CD8-positive, alpha-beta memory T cell (primary cell): Measurements from ENCODE around the gene DDX47. TPM values are rescaled to one million over a fixed set of nuclear protein-coding genes. Genes with fewer than 3 reads are reported as not detected.

Experiments
- CTCF ChIA-PET: fragments of 350-600 bp; sonication (Branson Sonifier 250); formaldehyde crosslinking; loops from one replicate; lab custom pipeline; 2021; ENCODE audit warnings: antibody characterized with exemption; lab: Charles Lee
- POLR2A ChIA-PET: fragments of 350-600 bp; sonication (Branson Sonifier 250); formaldehyde crosslinking; loops from one replicate; lab custom pipeline; 2021; ENCODE audit warnings: antibody characterized with exemption; lab: Charles Lee
- DNase-seq, 5 donors: peaks; one replicate each; pipeline versions ENCODE4 v3.0.0 to v3.0.0-alpha.2; 2020 to 2022; ENCODE audit warnings: mixed read lengths in 1 of 5
- H3K27ac ChIP-seq: one replicate; pipeline ENCODE4 v1.7.0; 2013; ENCODE audit warnings: low read depth, mild to moderate bottlenecking, low read length, moderate library complexity
- H3K27me3 ChIP-seq: 2 replicates; pipeline ENCODE4 v1.7.0; 2013; ENCODE audit warnings: low read length, mild to moderate bottlenecking; ENCODE audit not compliant: insufficient read depth, poor library complexity, severe bottlenecking
- H3K36me3 ChIP-seq: 2 replicates; pipeline ENCODE4 v1.7.0; 2013; ENCODE audit warnings: mild to moderate bottlenecking, low read length, moderate library complexity; ENCODE audit not compliant: insufficient read depth
- H3K4me1 ChIP-seq: 2 replicates; pipeline ENCODE4 v1.7.0; 2013; ENCODE audit warnings: mild to moderate bottlenecking, low read length, moderate library complexity; ENCODE audit not compliant: insufficient read depth
- H3K4me3 ChIP-seq: 2 replicates; pipeline ENCODE4 v1.7.0; 2013; ENCODE audit warnings: mild to moderate bottlenecking, low read length
- H3K9me3 ChIP-seq: 2 replicates; pipeline ENCODE4 v1.7.0; 2013; ENCODE audit warnings: mild to moderate bottlenecking, low read length
- H3K27ac Mint-ChIP-seq, 8 donors: one replicate each; pipeline ENCODE4 v1.8.0; 2020 to 2021; ENCODE audit warnings: mixed read lengths in 8 of 8, mild to moderate bottlenecking in 6 of 8, inconsistent platforms in 3 of 8, moderate library complexity in 3 of 8
- H3K27me3 Mint-ChIP-seq, 2 donors: one replicate each; pipeline ENCODE4 v1.8.0; 2020 to 2021; ENCODE audit warnings: mixed read lengths in 2 of 2, mild to moderate bottlenecking in 1 of 2, moderate library complexity in 1 of 2
- H3K36me3 Mint-ChIP-seq, 3 donors: one replicate each; pipeline ENCODE4 v1.8.0; 2020 to 2021; ENCODE audit warnings: mixed read lengths in 3 of 3, inconsistent platforms in 1 of 3, mild to moderate bottlenecking in 1 of 3
- H3K4me1 Mint-ChIP-seq, 3 donors: one replicate each; pipeline ENCODE4 v1.8.0; 2020 to 2021; ENCODE audit warnings: mixed read lengths in 3 of 3, inconsistent platforms in 1 of 3, mild to moderate bottlenecking in 1 of 3
- H3K4me3 Mint-ChIP-seq, 7 donors: one replicate each; pipeline ENCODE4 v1.8.0; 2020 to 2021; ENCODE audit warnings: mixed read lengths in 7 of 7, mild to moderate bottlenecking in 6 of 7, moderate library complexity in 4 of 7, inconsistent platforms in 2 of 7
- H3K9me3 Mint-ChIP-seq, 5 donors: one replicate each; pipeline ENCODE4 v1.8.0; 2020 to 2022; ENCODE audit warnings: mixed read lengths in 5 of 5, mild to moderate bottlenecking in 3 of 5, moderate library complexity in 2 of 5, inconsistent platforms in 1 of 5
- polyA plus RNA-seq: library from polyadenylated mRNA; unstranded; fragments of 300-500 nt; fragmentation: Illumina TruSeq; gene quantifications from one replicate; pipeline ENCODE4 v1.2.3, GENCODE V29; 2021
- total RNA-seq, 2 experiments: library from RNA; stranded (reverse); gene quantifications; one replicate each; pipeline ENCODE4 v1.2.3, GENCODE V29; 2021

Gene DDX47
- total and polyA plus RNA-seq, 3 experiments from 2014 or later, result 64.5 to 106 (median 105) TPM

DNA sequence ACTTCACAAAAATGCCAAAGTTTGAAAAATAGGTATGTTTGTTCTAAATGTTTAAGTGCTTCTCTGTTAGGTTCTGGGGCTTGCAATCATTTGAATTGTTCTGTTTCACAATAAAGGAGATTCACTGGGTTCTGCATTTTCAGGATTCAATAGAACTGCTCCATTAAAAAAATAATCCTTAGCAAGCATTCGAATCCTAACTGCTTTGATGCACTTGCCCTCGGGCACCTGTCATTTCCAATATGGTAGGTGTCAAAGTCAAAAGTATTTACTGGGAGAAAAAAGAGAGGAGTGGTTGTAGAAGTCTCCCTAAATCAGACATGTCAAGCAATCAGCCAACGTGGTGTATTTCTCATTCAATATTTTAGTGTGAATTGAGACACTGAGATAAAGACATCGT lies 22.2 kb upstream of the DDX47 start:
- Mint-ChIP-seq H3K4me1 (peaks cover 6 to 24% (median 20%) of the 10 kb centered on the region in 3 donors), H3K9me3 (no peaks in the 10 kb centered on the region), H3K27me3 (no peaks in the 10 kb centered on the region), H3K4me3 (no peak overlapping the region), H3K36me3 (no peaks in the 10 kb centered on the region), H3K27ac (no peak overlapping the region)
- H3K27me3 ChIP-seq, result no peaks in the 10 kb centered on the region
- ChIA-PET CTCF (interaction anchor here (5.5 kb wide), 1 partner anchor 14 kb away, joined by 48 read pairs; no protein-coding TSS in a partner anchor), POLR2A (no interaction called here)
- no peaks in the 10 kb centered on the region for H3K9me3 ChIP-seq
- DNase-seq, result no peak
- H3K4me3 ChIP-seq, result no peak overlapping the region
- no peaks in the 10 kb centered on the region for H3K36me3 ChIP-seq
- no peak overlapping the region for H3K27ac ChIP-seq
- peaks cover 23% of the 10 kb centered on the region for H3K4me1 ChIP-seq

DNA sequence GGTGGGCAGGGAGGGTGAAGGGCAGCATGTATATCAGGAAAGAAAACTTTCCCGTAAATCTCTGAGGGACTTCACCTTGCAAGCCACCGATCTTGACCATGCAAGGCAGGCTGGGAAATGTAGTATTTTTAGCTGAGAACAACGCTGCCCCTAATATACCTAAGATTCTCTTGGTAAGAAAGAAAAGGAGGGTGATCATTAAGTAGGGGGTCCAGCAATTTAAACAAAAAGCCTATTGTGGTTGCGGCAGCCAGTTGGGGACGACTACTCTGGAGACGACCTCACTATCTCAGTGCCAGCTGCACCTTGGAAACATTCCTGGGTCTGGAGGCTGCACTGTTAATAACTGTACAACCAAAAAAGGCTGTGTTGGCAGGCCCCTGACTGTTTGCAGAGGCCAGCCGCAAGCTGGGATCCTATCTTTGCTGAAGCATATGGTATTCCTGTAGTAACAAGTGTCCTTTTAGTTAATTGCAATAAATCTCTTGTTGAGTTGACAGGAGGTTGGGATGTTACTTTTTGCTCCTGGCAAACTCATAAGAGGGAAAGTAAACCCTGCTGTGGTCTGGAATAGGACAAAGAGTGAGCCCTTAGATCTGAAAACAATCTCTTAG lies 21.3 kb upstream of the DDX47 start:
- no peaks in the 10 kb centered on the region for H3K9me3 ChIP-seq
- POLR2A ChIA-PET, result no interaction called here
- no peaks in the 10 kb centered on the region for H3K9me3 Mint-ChIP-seq
- no peak for DNase-seq
- H3K4me3 Mint-ChIP-seq, result no peak overlapping the region
- peaks cover 6 to 17% (median 14%) of the 10 kb centered on the region in 3 donors for H3K4me1 Mint-ChIP-seq
- no peaks in the 10 kb centered on the region for H3K36me3 ChIP-seq
- H3K27me3 Mint-ChIP-seq, result no peaks in the 10 kb centered on the region
- no peaks in the 10 kb centered on the region for H3K27me3 ChIP-seq
- peaks cover 17% of the 10 kb centered on the region for H3K4me1 ChIP-seq
- no peaks in the 10 kb centered on the region for H3K36me3 Mint-ChIP-seq
- H3K27ac Mint-ChIP-seq, result peak overlapping the region in 2 of 8 donors; percentile 17 to 70
- CTCF ChIA-PET, result interaction anchor here (0.7 kb wide), 1 partner anchor 22 kb away, joined by 3 read pairs; no protein-coding TSS in a partner anchor
- no peak overlapping the region for H3K27ac ChIP-seq
- H3K4me3 ChIP-seq, result no peak overlapping the region

DNA sequence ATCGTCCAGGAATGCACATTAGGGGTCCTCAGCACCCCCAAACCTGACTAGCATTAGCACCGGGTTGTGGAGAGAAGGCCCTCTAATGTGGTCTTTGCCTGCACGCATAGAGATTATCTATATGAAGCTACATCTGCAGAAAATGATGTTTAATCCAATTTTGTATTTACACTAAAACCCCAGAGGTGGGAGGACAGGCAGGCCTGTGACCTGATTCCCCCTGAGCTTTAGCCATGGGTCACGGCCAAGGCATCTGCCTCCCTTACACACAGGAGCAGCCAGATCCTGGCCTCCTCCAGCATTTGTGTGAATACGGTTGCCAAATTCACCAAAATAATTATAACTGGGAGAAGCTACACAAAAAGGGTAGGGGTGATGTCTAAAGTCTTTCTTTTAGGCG lies 20.7 kb upstream of the DDX47 start:
- no peaks in the 10 kb centered on the region for H3K36me3 Mint-ChIP-seq
- no peaks in the 10 kb centered on the region for H3K9me3 Mint-ChIP-seq

DNA sequence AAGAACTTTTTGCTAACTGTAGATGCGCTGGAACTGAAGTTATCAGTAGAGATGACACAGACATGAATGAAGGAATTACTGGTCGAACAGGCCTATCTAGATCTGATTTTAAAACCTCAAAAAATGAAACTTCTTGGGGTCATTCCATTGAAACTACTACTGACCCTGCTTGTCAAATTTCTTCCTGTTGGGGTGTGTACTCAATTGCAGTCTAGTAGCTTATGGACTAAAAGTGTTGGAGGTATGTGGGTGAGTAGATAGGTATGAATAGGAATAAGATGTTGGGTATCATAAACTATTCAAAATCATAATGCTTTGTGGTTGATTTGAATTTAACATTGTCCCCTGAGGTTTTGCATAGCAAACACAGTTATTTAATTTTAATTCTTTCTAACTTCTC lies 18.5 kb upstream of the DDX47 start:
- ChIA-PET CTCF (interaction anchor here (1.4 to 1.6 kb wide), 2 partner anchors 11 to 14 kb away, joined by 3 to 4 read pairs; no protein-coding TSS in a partner anchor), POLR2A (no interaction called here)
- Histone ChIP-seq H3K4me1 (no peaks in the 10 kb centered on the region), H3K27me3 (no peaks in the 10 kb centered on the region), H3K27ac (no peak overlapping the region), H3K4me3 (no peak overlapping the region), H3K36me3 (no peaks in the 10 kb centered on the region), H3K9me3 (no peaks in the 10 kb centered on the region)
- Mint-ChIP-seq H3K36me3 (peaks cover 0 to 9% (median 0%) of the 10 kb centered on the region in 3 donors), H3K9me3 (no peaks in the 10 kb centered on the region), H3K4me3 (no peak overlapping the region), H3K27ac (no peak overlapping the region), H3K27me3 (peaks cover 0 to 4% of the 10 kb centered on the region in 2 donors), H3K4me1 (no peaks in the 10 kb centered on the region)
- no peak for DNase-seq

More for the DNA sequence above, 20.7 kb upstream of the DDX47 start:
- Histone ChIP-seq H3K27ac (no peak overlapping the region), H3K4me3 (no peak overlapping the region), H3K4me1 (peaks cover 13% of the 10 kb centered on the region), H3K9me3 (no peaks in the 10 kb centered on the region), H3K27me3 (no peaks in the 10 kb centered on the region), H3K36me3 (no peaks in the 10 kb centered on the region)
- DNase-seq, result no peak
- no peak overlapping the region for H3K4me3 Mint-ChIP-seq
- ChIA-PET CTCF (interaction anchor here (0.7 kb wide), 1 partner anchor 22 kb away, joined by 3 read pairs; no protein-coding TSS in a partner anchor), POLR2A (no interaction called here)
- peak overlapping the region in 1 of 8 donors; percentile 17 for H3K27ac Mint-ChIP-seq
- peaks cover 6 to 14% (median 13%) of the 10 kb centered on the region in 3 donors for H3K4me1 Mint-ChIP-seq
- peaks cover 0 to 2% of the 10 kb centered on the region in 2 donors for H3K27me3 Mint-ChIP-seq

DNA sequence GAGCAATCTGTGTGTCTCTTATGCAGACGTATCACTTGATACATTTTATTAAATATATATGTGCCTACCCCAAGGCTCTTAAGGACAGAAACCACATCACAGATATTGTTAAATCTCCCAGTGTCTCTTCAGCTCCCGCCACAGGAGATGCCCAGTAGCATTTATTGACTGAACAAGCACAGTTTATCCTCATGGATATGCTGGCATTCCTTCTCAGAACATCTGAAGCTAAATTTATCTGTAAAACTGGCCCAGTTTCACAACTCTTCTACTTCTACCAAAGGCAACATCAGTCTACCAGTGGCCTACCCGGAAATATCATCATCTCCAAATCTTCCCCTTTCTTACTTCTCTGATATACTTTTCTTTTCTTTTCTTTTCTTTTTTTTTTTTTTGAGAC lies 17.0 kb upstream of the DDX47 start:
- no peak overlapping the region for H3K4me3 ChIP-seq
- no peaks in the 10 kb centered on the region for H3K4me1 Mint-ChIP-seq
- no peak overlapping the region for H3K27ac ChIP-seq
- peaks cover 0 to 4% of the 10 kb centered on the region in 2 donors for H3K27me3 Mint-ChIP-seq
- ChIA-PET POLR2A (interaction anchor here (0.7 kb wide), 1 partner anchor 62 kb away, joined by 7 read pairs; no protein-coding TSS in a partner anchor), CTCF (no interaction called here)
- no peaks in the 10 kb centered on the region for H3K4me1 ChIP-seq
- no peaks in the 10 kb centered on the region for H3K27me3 ChIP-seq
- H3K36me3 Mint-ChIP-seq, result peaks cover 0 to 9% (median 0%) of the 10 kb centered on the region in 3 donors
- no peak for DNase-seq
- no peak overlapping the region for H3K4me3 Mint-ChIP-seq
- H3K9me3 ChIP-seq, result no peaks in the 10 kb centered on the region
- H3K36me3 ChIP-seq, result no peaks in the 10 kb centered on the region
- no peaks in the 10 kb centered on the region for H3K9me3 Mint-ChIP-seq
- no peak overlapping the region for H3K27ac Mint-ChIP-seq

DNA sequence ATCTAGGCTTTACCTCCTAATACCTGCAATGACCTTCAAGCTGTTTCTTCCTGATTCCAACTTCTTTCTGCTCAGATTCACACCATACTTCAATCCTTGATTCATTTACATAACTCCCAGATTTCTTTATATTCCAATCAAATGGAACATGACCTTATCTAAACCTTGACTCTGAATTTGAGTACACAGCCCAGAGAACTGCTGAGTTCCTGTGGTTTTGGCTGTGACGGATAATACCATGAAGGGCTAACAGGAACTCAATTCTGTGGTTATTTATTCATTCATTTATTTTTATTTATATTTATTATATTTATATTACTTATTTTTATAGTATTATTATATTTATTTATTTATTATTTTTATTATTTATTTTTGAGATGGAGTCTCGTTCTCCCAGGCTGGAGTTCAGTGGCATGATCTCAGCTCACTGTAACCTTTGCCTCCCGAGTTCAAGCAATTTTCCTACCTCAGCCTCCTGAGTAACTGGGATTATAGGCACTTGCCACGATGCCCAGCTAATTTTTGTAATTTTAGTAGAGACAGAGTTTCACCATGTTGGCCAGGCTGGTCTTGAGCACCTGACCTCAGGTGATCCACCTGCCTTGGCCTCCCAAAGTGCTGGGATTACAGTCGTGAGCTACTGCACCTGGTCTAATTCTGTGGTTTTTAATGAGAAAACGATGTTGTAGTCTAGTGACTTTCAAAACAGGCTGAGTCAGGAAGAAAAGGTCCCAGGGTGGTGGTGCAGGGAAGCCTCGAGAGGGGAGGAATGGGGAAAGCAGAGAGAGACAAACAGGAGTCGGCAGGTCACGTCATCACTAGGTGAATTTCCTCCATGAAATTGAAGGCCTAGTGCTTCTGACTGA lies 16.0 kb upstream of the DDX47 start:
- Mint-ChIP-seq H3K9me3 (no peaks in the 10 kb centered on the region), H3K27ac (no peak overlapping the region), H3K4me1 (peaks cover under 1 to 5% (median 2%) of the 10 kb centered on the region in 3 donors), H3K27me3 (peaks cover 0 to 4% of the 10 kb centered on the region in 2 donors), H3K36me3 (peaks cover 0 to 9% (median 1%) of the 10 kb centered on the region in 3 donors), H3K4me3 (no peak overlapping the region)
- no peak overlapping the region for H3K4me3 ChIP-seq
- no peaks in the 10 kb centered on the region for H3K36me3 ChIP-seq
- no peaks in the 10 kb centered on the region for H3K4me1 ChIP-seq
- H3K9me3 ChIP-seq, result no peaks in the 10 kb centered on the region
- ChIA-PET POLR2A (no interaction called here), CTCF (interaction anchor here (1.2 to 1.7 kb wide), 2 partner anchors 8 to 10 kb away, joined by 3 to 4 read pairs; no protein-coding TSS in a partner anchor)
- no peaks in the 10 kb centered on the region for H3K27me3 ChIP-seq
- H3K27ac ChIP-seq, result no peak overlapping the region
- DNase-seq, result no peak

DNA sequence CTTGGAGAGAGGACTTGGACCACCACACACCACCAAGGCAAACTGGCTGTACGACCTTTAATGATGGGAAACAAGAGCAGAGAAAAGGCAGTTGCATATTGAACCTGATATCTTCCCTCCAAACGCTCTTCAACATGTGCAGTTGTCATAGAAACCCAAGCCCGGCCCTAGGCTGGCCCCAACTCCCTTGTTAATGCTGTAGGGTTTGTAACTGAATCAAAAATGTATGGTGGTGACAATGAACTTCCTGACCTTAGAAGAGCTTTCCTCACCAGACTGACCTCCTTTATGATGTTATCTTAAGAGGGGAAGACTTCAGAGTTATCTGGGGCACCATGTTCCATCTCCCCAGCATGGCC lies 15.4 kb upstream of the DDX47 start:
- Histone ChIP-seq H3K4me1 (peaks cover under 1% of the 10 kb centered on the region), H3K36me3 (no peaks in the 10 kb centered on the region), H3K4me3 (no peak overlapping the region), H3K9me3 (no peaks in the 10 kb centered on the region), H3K27me3 (no peaks in the 10 kb centered on the region), H3K27ac (no peak overlapping the region)
- no peaks in the 10 kb centered on the region for H3K9me3 Mint-ChIP-seq
- ChIA-PET POLR2A (no interaction called here), CTCF (interaction anchor here (1.2 to 1.7 kb wide), 2 partner anchors 8 to 11 kb away, joined by 3 to 4 read pairs; no protein-coding TSS in a partner anchor)
- peaks cover 0 to 4% of the 10 kb centered on the region in 2 donors for H3K27me3 Mint-ChIP-seq
- no peak for DNase-seq
- peak overlapping the region in 2 of 8 donors; percentile 34 to 47 for H3K27ac Mint-ChIP-seq
- H3K4me1 Mint-ChIP-seq, result peaks cover 1 to 9% (median 7%) of the 10 kb centered on the region in 3 donors
- peaks cover 0 to 9% (median 3%) of the 10 kb centered on the region in 3 donors for H3K36me3 Mint-ChIP-seq
- H3K4me3 Mint-ChIP-seq, result no peak overlapping the region
